22Rv1 (cell line): ENCODE results near the gene CATSPER1.
A peak's percentile ranks its signal among the peaks of the same experiment; 100 is the strongest.

ENCODE experiments used
- ZFX ChIP-seq: fragments of 450-650 bp; IDR thresholded peaks from 2 replicates; pipeline ENCODE4 v1.6.1; 2017; ENCODE audit warnings: antibody characterized with exemption, borderline replicate concordance
- TF ChIP-seq, protein P1 (sequence below): fragments of 450-650 bp; IDR thresholded peaks from 2 replicates; pipeline ENCODE4 v1.5.1; 2017; ENCODE audit warnings: mild to moderate bottlenecking

GRCh38 chr11:65988791-65989592 lies 37.3 kb downstream of the CATSPER1 start:
- TF ChIP-seq, protein P1, sequence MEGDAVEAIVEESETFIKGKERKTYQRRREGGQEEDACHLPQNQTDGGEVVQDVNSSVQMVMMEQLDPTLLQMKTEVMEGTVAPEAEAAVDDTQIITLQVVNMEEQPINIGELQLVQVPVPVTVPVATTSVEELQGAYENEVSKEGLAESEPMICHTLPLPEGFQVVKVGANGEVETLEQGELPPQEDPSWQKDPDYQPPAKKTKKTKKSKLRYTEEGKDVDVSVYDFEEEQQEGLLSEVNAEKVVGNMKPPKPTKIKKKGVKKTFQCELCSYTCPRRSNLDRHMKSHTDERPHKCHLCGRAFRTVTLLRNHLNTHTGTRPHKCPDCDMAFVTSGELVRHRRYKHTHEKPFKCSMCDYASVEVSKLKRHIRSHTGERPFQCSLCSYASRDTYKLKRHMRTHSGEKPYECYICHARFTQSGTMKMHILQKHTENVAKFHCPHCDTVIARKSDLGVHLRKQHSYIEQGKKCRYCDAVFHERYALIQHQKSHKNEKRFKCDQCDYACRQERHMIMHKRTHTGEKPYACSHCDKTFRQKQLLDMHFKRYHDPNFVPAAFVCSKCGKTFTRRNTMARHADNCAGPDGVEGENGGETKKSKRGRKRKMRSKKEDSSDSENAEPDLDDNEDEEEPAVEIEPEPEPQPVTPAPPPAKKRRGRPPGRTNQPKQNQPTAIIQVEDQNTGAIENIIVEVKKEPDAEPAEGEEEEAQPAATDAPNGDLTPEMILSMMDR, result peak; percentile 98
- TF ChIP-seq ZFX, result no peak
